Epithelial cell of proximal tubule (primary cell): Measurements from ENCODE around the gene LCLAT1. TPM values are rescaled to one million over a fixed set of nuclear protein-coding genes. Genes with fewer than 3 reads are reported as not detected.

ENCODE experiments used
- DNase-seq: peaks from one replicate; pipeline ENCODE4 v3.0.0-alpha.2; 2011; ENCODE audit warnings: low read depth
- H3K4me3 ChIP-seq: 2 replicates; pipeline ENCODE4 v1.5.1; 2011; ENCODE audit warnings: low read depth, mild to moderate bottlenecking, low read length
- CTCF ChIP-seq: conservative IDR thresholded peaks from 2 replicates; pipeline ENCODE4 v1.5.1; 2012; ENCODE audit warnings: low read depth, mild to moderate bottlenecking, low read length
- total RNA-seq: library from RNA; depleted of rRNA; stranded (reverse); fragments of >200 nt; gene quantifications from 2 replicates; pipeline ENCODE4 v1.2.3, GENCODE V29; 2015

Gene LCLAT1
- total RNA-seq, 1 donor from 2014 or later, result 13.4 TPM

GRCh38 chr2:30654404-30654803 lies 207.4 kb downstream of the LCLAT1 start:
- no peak overlapping the region for H3K4me3 ChIP-seq
- TF ChIP-seq CTCF, result no peak
- no peak for DNase-seq

GRCh38 chr2:30655211-30655610 lies 208.2 kb downstream of the LCLAT1 start:
- no peak overlapping the region for H3K4me3 ChIP-seq

DNA sequence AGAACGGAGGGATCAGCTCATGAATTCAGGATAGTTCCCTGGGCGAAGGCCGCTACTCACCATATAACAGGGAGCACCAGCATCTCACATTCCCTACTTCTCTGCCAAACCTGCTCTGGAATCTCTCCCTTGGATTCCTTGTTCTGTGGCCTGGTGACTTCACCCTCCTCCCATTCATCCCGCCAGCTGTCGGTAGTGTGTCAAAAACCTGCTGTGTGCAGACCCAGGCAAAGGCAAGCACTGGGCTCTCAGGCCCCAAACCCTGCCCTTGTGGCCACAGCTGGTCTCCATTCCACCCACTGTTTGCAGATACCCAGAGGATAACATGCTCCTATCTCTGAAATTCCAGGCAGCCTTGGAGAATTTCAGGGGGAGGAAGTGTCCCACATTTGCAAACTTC lies 208.6 kb downstream of the LCLAT1 start:
- TF ChIP-seq CTCF, result no peak
- no peak for DNase-seq

More at GRCh38 chr2:30655211-30655610, 208.2 kb downstream of the LCLAT1 start:
- no peak for TF ChIP-seq CTCF
- DNase-seq, result no peak

GRCh38 chr2:30656079-30656478 lies 209.0 kb downstream of the LCLAT1 start:
- no peak overlapping the region for H3K4me3 ChIP-seq
- no peak for DNase-seq
- TF ChIP-seq CTCF, result no peak

More for the DNA sequence above, 208.6 kb downstream of the LCLAT1 start:
- no peak overlapping the region for H3K4me3 ChIP-seq

DNA sequence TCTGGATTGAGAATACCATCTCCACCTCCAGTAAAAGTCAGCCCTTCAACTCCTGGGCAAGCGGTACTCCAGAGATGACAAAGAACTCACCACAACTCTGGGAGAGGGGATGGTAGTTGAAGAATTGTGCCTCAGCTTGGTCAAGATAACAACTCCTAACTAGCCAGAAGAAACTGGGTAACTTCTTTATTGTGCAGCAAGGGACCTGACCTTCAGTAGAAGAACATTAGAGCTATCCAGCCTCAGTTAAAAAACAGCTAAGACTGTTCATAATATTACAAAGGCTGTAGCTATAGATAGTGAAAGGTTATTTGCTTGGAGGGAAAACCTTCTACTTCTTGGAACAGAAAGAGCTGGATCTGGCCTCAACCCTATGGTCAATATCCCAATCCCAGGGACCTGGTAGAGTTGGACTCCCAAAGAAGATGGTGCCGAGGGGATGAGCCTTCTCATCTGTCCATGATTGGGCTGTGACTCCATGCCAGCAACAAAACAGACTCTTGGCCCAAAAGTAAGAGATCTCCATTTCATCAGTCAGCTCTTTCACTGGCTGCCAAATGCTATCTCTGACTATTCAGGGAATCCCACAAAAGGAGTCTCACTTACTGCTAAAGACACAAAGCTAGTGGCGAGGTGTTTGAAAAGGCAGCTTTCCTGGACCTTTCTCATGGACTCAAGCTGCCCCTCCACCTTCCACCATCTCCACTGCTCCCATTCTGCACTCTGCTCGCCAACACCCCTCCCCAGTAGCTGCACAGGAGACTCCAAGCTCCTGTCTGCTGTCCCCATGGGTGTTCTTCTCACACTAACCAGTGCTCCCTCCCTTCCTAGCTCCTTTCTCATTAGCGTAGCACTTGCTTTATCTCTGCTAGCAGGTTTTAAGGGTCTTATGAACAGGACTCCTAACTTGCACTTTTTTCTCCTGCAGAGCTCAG lies 214.4 kb downstream of the LCLAT1 start:
- TF ChIP-seq CTCF, result no peak
- no peak overlapping the region for H3K4me3 ChIP-seq
- DNase-seq, result no peak

DNA sequence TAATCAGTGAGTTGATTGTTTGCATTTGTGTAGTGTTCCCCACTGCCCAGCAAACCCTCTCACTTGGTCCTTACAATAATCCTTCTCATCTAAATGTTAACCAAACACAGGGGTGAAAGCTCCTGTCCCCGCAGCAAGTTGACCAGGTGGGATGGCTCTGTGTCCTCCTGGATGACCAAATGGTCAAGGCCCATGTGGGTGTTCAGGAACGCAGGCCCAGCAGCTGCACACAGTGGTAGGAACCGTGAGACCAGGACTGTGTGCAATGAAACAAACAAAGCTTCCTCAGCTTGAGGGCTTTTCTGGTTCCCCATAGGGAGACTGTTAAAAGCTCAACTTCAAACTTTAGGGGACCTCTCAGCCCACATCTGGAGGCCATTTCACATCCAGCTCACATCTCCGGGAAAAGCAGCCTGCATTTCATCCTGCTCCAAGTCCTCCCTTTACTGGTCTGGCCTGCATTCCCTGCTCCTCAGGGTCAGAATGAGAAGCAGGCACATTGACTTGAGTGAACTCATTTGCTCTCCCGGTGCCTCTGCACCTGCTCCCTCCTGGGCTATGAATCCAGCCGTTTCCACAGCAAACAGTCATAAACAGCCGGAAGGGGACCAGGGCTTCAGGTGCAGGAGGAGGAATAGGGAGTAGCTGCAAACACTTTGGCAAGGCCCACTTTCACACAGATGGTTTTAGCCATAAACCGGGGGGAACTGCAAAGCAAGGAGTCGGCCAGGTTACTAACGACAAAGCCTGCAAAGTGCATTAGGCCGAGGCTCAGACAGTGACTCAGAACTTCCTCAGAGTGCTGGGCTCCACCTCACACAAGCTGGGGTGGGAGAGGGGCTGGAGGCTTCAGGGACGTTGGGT lies 215.5 kb downstream of the LCLAT1 start:
- no peak overlapping the region for H3K4me3 ChIP-seq
- DNase-seq, result no peak
- no peak for TF ChIP-seq CTCF
